GM21515 (cell line): ENCODE measurements around the gene FIGN.

Experiments
- ATAC-seq: cut with Tn5 transposase; IDR thresholded peaks from one replicate; pipeline ENCODE4 v1.9.1; 2021; ENCODE audit not compliant: unreplicated experiment

The FIGN gene

DNA sequence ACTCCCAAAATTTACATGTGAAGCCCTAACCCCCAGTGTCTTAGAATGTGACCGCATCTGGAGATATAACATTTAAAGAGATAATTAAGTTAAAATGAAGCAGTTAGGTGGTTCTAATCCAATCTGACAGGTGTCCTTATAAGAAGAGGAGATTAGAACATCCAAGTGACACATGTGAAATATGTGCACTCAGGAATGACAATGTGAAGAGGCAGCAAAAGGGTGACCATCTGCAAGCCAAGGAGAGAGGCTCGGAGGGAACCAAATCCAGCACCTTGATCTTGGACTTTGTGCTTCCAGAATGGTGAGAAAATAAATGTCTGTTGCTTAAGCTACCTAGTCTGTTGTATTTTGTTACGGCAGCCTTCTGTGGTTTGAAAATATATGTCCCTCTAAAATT, 165.4 kb downstream of the FIGN start:
- no peak for ATAC-seq

DNA sequence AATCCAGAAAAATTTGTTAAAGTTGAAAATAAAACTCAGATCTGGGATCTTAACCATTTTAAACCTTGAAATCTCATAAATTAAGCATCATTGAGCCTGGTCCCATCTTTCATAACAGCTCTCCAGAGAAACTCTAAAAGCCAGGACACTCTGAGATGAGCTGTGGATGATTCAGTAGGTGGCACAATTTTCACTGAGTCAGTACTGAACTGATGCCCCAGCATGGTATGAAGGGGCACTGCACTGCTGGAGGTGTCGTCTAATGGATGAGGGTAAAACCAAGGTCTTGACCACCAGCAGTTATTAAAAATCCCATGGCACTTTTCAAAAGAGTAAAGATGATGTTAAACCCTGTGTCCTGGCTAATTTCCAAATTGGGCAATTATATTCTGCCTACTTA, 170.6 kb downstream of the FIGN start:
- ATAC-seq = no peak

DNA sequence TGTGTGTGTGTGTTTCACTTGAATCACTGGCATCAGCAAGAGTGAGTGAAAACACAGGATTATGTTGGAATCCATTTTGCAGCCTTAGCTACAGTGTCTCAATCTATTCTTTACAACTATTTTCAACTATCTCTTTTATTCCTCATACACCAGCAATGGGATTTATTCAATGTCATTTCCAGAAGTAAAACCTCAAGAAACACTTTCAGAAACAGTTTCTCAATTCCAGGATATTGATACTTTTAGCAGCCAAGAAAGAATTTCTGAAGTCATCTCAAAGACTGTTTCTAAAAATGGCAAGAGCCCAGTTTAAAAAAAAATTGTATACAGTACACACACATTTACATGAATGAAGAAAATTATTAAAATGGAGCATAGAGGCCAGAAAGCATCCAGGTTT, 171.6 kb downstream of the FIGN start:
- no peak for ATAC-seq

DNA sequence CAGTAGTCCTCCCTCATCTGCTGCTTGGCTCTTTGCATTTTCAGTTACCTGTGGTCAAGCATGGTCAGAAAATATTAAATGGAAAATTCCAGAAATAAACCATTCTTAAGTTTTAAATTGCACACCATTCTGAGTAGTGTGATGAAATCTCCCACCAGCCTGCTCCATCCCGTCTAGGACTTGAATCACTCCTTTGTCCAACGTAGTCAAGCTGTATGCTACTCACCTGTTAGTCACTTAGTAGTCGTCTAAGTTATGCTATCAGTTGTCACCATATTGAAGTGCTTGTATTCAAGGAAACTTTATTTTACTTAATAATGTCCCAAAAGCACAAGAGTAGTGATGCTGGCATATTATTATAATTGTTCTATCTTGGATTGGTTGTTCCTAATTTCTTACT, 172.5 kb downstream of the FIGN start:
- ATAC-seq = no peak

DNA sequence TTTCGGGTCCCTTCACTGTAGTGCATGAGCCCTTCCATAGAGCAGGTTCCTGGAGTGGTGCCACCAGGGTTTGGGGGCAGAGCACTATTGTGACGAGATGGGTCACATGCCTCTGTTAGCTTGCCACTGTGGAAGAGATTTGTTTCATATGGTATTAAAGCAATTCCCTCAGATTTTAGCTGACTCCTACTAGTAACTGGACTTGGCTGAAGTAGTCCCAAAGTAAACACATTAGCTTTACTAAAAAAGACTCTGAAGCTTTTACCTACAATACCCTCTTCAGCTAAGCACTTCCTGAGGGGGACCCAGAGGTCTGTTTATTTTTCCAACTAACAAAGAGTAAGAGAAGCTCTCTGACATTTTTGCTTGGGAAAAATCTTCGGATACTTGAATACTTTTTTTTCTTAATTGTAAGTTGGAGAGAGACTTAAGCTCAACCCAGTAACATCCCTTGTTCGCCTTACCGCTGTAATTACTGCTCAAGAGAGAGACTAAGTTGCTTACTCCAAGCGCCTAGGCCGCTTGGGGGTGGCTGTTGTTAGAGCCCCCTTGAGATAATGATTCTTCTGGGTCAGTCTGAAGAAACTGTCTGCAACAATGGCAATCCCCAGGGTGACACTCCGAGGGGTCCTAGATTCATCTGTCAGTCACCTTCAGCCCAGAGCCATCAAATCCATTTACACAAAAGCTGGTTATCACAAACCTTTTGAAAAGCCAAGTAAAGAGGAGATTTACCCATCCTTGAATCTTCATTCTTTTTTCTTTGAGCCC, 177.4 kb downstream of the FIGN start:
- no peak for ATAC-seq

DNA sequence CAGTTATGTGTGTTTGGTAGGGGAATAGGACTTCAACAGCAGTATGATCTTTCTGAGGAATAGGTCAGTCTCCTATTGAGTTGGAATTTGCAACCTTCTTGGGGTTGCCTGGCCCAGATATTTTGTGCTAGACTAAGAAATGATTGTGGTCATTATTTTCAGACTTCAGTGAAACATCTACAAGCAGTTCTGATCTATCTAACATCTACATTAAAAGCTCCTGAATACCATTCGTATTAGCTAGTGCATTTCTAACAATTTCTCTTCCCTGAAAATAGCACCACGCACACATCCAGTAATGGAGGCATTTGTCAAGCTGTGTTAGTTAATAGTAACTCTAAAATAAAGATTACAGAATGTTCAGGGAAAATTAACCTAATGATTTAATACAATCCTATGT, 179.3 kb downstream of the FIGN start:
- no peak for ATAC-seq

DNA sequence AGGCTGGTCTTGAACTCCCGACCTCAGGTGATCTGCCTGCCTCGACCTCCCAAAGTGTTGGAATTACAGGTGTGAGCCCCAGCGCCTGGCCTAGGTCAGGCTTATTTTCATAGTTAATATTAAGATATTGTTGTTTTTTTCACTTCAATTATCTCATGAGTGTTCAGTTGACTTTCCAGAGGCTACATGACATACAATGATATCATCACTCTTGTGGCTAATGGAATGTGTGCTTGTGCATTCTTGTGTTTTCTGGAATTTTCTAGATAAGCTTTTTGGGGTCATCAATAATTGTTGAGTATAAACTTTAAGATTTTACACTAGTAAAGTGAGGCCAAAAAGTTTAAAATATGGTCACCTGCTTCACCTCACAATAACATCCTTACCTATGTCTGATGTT, 180.9 kb downstream of the FIGN start:
- ATAC-seq = no peak

DNA sequence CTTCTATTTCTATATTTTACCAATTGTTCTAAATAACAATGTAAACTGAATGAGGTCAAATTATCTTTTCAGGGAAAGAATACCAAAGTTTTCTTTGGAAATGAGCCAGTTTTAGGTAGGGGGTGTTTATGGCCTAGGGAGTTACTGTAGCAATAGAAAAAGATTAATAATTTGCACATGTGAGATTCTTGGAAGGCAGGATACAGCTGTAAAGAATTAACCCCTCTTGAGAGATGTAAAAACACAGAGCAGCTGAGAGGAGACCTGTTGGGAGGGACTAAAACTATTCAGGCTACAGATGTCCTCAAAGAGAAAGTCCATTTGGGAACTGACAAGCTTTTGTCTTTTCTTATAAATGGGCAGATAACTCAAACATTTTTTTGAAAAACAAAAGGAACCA, 182.2 kb downstream of the FIGN start:
- ATAC-seq = no peak

DNA sequence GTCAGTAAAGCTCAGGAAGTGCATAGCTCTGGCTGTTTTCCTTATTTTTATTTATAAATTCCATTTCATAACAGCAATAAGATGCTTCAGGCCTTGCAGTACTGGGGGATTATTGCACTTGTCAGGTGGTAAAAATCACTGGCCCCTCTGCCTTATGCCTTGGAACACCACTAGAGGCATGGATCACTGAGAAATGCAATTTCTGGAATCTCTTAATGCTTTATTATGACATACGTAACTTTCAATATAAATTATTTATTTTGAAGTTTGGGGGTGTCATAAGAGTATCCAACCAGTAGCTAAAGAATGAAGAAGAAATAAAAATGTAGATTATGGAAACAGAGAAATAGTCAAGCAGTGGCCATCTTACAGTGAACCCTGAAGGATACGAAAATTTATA, 183.1 kb downstream of the FIGN start:
- ATAC-seq = no peak

DNA sequence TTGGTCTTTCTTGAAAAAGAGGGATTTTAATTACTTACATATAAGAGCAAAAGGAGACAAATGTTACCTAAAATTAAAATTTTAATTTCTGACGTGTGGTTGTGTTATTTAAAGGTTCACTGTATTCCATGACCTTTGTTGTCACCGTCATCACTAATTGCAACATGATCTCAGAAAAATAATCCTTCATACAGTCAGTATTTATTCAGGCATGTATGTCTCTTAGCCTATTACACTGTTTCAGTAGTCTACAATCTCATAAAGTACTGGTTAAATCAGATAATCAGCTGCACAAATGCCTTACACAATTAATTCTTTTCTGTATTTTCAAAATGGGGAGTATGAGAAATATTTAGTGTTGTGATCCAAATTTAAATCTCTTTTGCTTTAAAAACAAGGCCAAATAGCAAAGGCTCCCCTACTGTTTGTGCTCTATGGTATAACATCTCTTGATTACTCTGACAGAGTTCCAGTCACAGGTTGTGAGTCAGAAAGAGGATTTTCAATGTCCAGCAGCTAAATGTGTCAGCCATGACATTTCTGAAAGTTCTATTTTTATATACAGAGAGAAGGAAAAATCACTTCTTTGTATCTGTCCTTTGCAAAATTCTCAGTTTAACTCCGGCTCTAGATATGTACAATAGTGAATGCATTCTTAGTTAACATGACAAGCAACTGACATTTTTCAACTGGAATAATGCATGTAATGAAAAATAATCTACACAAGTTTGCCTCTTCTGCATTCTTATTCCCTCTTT, 184.0 kb downstream of the FIGN start:
- no peak for ATAC-seq

DNA sequence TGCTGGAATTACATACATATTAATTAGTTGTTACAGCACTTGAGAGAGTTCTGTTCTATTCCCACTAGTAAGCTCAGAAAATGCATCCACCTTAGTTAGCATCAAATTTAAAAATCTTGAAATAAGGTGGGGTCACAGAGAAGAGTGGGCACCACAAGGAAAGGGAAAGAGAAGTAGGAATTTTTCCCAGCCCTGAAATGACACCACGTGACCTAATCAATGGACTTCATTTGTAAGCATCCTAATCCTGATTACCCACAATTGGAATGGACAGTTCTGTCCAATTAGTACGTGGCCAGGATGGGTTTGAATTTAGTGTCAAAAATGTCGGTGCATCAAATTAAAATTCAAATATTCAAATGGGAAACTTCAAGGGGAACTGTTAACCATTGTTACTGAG, 186.8 kb downstream of the FIGN start:
- ATAC-seq = no peak
